Ovary (tissue), 3 donors: ENCODE measurements around the gene RNF126.

ENCODE experiments used
- EP300 ChIP-seq: sonication (generic); formaldehyde crosslinking; IDR thresholded peaks from one replicate; pipeline ENCODE4 v1.6.1; 2017; ENCODE audit warnings: antibody characterized with exemption
- POLR2A ChIP-seq: fragments of 450-650 bp; IDR thresholded peaks from one replicate; pipeline ENCODE4 v1.6.1; 2017; ENCODE audit warnings: antibody characterized with exemption, mild to moderate bottlenecking, moderate library complexity
- TF ChIP-seq, protein P1 (sequence below), 3 donors: fragments of 450-650 bp in 2 of 3; fragments of 200-600 bp in 1 of 3; IDR thresholded peaks; one replicate each; pipeline versions ENCODE4 v1.5.1 to v1.8.0; 2016 to 2022; ENCODE audit warnings: antibody characterized with exemption in 3 of 3, mild to moderate bottlenecking in 1 of 3
- donor health status: DM: no; HTN: no; CAD: no.

DNA sequence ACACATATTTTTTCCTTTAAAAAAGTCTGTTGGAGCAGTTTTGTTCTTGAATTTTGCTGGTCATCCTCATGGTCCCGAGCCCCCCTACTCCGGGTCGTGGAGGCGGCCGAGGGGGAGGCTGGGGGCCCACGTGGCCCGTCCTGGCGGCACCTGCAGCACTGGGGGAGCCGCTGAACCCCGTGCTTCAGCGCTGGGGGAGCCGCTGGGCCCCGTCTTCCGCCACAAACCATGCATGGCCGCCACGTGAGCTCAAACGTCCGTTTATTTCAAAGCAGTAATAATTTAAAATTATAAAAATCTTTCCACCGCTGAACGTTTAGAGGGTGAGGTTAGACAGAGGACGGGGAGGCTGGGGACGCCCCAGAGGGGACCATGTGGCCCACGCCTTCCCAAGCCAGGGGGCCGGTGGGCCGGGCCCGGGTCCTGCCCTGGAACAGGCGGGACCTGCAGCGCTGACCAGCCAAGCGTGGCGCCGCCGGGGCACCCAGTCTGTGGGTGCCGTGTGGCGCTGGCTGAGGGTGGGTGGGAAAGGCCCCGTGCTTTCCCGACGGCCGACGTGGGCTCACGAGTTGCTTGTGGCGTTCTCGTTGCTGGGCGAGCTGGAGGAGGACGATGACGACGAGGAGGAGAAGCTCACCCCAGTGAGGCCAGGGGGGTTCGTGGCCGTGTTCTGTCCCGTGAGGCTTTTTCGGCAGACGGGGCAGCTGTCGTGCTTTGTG lies 15.3 kb downstream of the RNF126 start:
- TF ChIP-seq POLR2A (no peak), EP300 (no peak)
- TF ChIP-seq, protein P1, sequence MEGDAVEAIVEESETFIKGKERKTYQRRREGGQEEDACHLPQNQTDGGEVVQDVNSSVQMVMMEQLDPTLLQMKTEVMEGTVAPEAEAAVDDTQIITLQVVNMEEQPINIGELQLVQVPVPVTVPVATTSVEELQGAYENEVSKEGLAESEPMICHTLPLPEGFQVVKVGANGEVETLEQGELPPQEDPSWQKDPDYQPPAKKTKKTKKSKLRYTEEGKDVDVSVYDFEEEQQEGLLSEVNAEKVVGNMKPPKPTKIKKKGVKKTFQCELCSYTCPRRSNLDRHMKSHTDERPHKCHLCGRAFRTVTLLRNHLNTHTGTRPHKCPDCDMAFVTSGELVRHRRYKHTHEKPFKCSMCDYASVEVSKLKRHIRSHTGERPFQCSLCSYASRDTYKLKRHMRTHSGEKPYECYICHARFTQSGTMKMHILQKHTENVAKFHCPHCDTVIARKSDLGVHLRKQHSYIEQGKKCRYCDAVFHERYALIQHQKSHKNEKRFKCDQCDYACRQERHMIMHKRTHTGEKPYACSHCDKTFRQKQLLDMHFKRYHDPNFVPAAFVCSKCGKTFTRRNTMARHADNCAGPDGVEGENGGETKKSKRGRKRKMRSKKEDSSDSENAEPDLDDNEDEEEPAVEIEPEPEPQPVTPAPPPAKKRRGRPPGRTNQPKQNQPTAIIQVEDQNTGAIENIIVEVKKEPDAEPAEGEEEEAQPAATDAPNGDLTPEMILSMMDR (IDR thresholded peaks at IDR 0.05): no peak
